K562 (cell line): Measurements from ENCODE around the gene CTDSPL2. TPM values are rescaled to one million over a fixed set of nuclear protein-coding genes. Genes with fewer than 3 reads are reported as not detected.
A peak's percentile ranks its signal among the peaks of the same experiment; 100 is the strongest.
"Not testable (repeated sequence)": the region's sequence is repeated elsewhere in the genome, so short reads cannot be mapped to it uniquely, and the experiment has no call there.

ENCODE experiments used
- ATAC-seq: fragments of 200-7000 bp; cut with Tn5 transposase; 3 replicates; pipeline ENCODE4 v1.9.1; 2020; ENCODE audit warnings: moderate library complexity
- BruUV-seq: library from RNA; stranded (reverse); fragments of 400-500 nt; replicated peaks from 2 replicates; lab custom pipeline; 2021; lab: Mats Ljungman, UMichigan
- CTCF ChIA-PET: fragments of 300-600 bp; formaldehyde crosslinking; extraction: SDS; loops from one replicate; lab custom pipeline; 2021; ENCODE audit warnings: low intra/inter-chr PET ratio; lab: Yijun Ruan, JAX
- POLR2A ChIA-PET: fragments of 300-600, 350-650 bp; sonication (Branson Sonifier 250); formaldehyde crosslinking; extraction: SDS; loops from one replicate; lab custom pipeline; 2021; ENCODE audit warnings: antibody characterized with exemption, inconsistent platforms; lab: Yijun Ruan, JAX
- DNase-seq, 4 experiments: peaks; one replicate each; pipeline versions ENCODE4 v3.0.0 to v3.0.0-alpha.2; 2011 to 2018; ENCODE audit warnings: low spot score in 3 of 4, mixed read lengths in 3 of 4; ENCODE audit errors: extremely low read depth in 1 of 4
- FAIRE-seq: peaks from 2 replicates; lab custom pipeline; 2011; peaks lifted over from hg19 to GRCh38; lab: Jason Lieb, UNC
- H2AFZ ChIP-seq: 2 replicates; pipeline ENCODE4 v1.6.0; 2011; ENCODE audit warnings: low read depth, low read length, control low read depth, inconsistent platforms
- H3K27ac ChIP-seq: fragments of 200-600 bp; 3 replicates; pipeline ENCODE4 v1.8.0; 2011; ENCODE audit warnings: low read depth, mild to moderate bottlenecking, control low read depth, inconsistent platforms, low read length, moderate library complexity, mixed read lengths; ENCODE audit errors: extremely low read depth
- H3K27me3 ChIP-seq, 2 experiments: fragments of 300-600 bp in 1 of 2; 2 replicates in 1 of 2; 3 replicates in 1 of 2; pipeline versions ENCODE4 v1.6.0 to v1.8.0; 2011; ENCODE audit warnings: inconsistent platforms in 2 of 2, low read length in 2 of 2, mild to moderate bottlenecking in 1 of 2, mixed read lengths in 1 of 2, moderate library complexity in 1 of 2; ENCODE audit not compliant: control insufficient read depth in 2 of 2, insufficient read depth in 2 of 2
- H3K36me3 ChIP-seq: fragments of 300-600 bp; 3 replicates; pipeline ENCODE4 v1.8.0; 2011; ENCODE audit warnings: mild to moderate bottlenecking, low read length, inconsistent platforms; ENCODE audit not compliant: control insufficient read depth, insufficient read depth
- H3K4me1 ChIP-seq, 2 experiments: fragments of 200-600 bp in 1 of 2; replicated peaks in 1 of 2; 2 replicates in 1 of 2; 3 replicates in 1 of 2; pipeline versions ENCODE4 v1.5.1 to v1.8.0; 2011; ENCODE audit warnings: inconsistent platforms in 2 of 2, low read length in 2 of 2, mild to moderate bottlenecking in 1 of 2, mixed read lengths in 1 of 2, moderate library complexity in 1 of 2; ENCODE audit not compliant: control insufficient read depth in 2 of 2, insufficient read depth in 2 of 2
- H3K4me2 ChIP-seq: 2 replicates; pipeline ENCODE4 v1.6.1; 2011; ENCODE audit warnings: low read length, control low read depth, inconsistent platforms, mixed read lengths; ENCODE audit not compliant: insufficient read depth
- H3K4me3 ChIP-seq: fragments of 200-600 bp; sonication (generic), shearing (Covaris generic); 2 replicates; pipeline ENCODE4 v1.5.1; 2016; ENCODE audit warnings: control low read depth, inconsistent platforms
- H3K79me2 ChIP-seq: fragments of 200-600 bp; 3 replicates; pipeline ENCODE4 v1.8.0; 2011; ENCODE audit warnings: low read length, inconsistent platforms; ENCODE audit not compliant: control insufficient read depth, insufficient read depth
- H3K9ac ChIP-seq, 2 experiments: 2 replicates each; pipeline versions ENCODE4 v1.6.0 to v1.6.1; 2011; ENCODE audit warnings: low read depth in 2 of 2, low read length in 2 of 2, control low read depth in 1 of 2, inconsistent platforms in 1 of 2, mild to moderate bottlenecking in 1 of 2, mixed read lengths in 1 of 2; ENCODE audit not compliant: insufficient read depth in 1 of 2
- H3K9me1 ChIP-seq: one replicate; pipeline ENCODE4 v1.6.0; 2011; ENCODE audit warnings: inconsistent platforms, mild to moderate bottlenecking, low read length, moderate library complexity; ENCODE audit not compliant: control insufficient read depth, insufficient read depth
- H3K9me3 ChIP-seq: replicated peaks from 2 replicates; pipeline ENCODE4 v1.5.1; 2011; ENCODE audit warnings: low read depth, low read length, inconsistent platforms; ENCODE audit not compliant: control insufficient read depth, insufficient read depth
- H4K20me1 ChIP-seq: replicated peaks from 2 replicates; pipeline ENCODE4 v1.6.1; 2011; ENCODE audit warnings: low read length, inconsistent platforms, mixed read lengths; ENCODE audit not compliant: control insufficient read depth, insufficient read depth
- FOXJ3 ChIP-seq: sonication (generic); formaldehyde crosslinking; IDR thresholded peaks from 2 replicates; pipeline ENCODE4 v1.4.0; 2020; ENCODE audit warnings: mild to moderate bottlenecking, missing genetic modification reagents
- KDM1A ChIP-seq, 2 experiments: fragments of 450-650 bp; IDR thresholded peaks; 2 replicates each; pipeline ENCODE4 v1.6.1; 2016; ENCODE audit warnings: mild to moderate bottlenecking in 2 of 2
- RBM17 ChIP-seq: fragments of 200-400 bp; formaldehyde crosslinking; IDR thresholded peaks from 2 replicates; pipeline ENCODE4 v1.6.1; 2017; ENCODE audit warnings: low read depth, mild to moderate bottlenecking, low read length, borderline replicate concordance
- RFX7 ChIP-seq: fragments of 250-450 bp; sonication (Bioruptor Pico); IDR thresholded peaks from 2 replicates; pipeline ENCODE4 v1.5.1; 2021; ENCODE audit warnings: mild to moderate bottlenecking
- RUNX1 ChIP-seq: sonication (generic); IDR thresholded peaks from 2 replicates; pipeline ENCODE4 v1.6.1; 2016; ENCODE audit warnings: antibody characterized with exemption, low read depth
- STAT5B ChIP-seq: fragments of 250-450 bp; sonication (Bioruptor Pico); IDR thresholded peaks from 2 replicates; pipeline ENCODE4 v1.8.0; 2021; ENCODE audit warnings: mild to moderate bottlenecking, inconsistent platforms
- TRIM28 ChIP-seq: fragments of 450-650 bp; IDR thresholded peaks from 2 replicates; pipeline ENCODE4 v1.6.1; 2017
- ZFP1 ChIP-seq: fragments of 450-650 bp; formaldehyde crosslinking; IDR thresholded peaks from 2 replicates; pipeline ENCODE4 v1.4.0; 2020; ENCODE audit warnings: mild to moderate bottlenecking, mixed read lengths
- ZNF174 ChIP-seq: fragments of 250-450 bp; sonication (Bioruptor Pico); IDR thresholded peaks from 2 replicates; pipeline ENCODE4 v1.4.0; 2020; ENCODE audit warnings: mild to moderate bottlenecking
- ZNF175 ChIP-seq: fragments of 200-800 bp; sonication (Bioruptor generic); IDR thresholded peaks from 2 replicates; pipeline ENCODE4 v1.6.1; 2016; ENCODE audit warnings: low read depth, mild to moderate bottlenecking, missing genetic modification characterization, missing compliant biosample characterization
- ZNF184 ChIP-seq: sonication (generic); formaldehyde crosslinking; IDR thresholded peaks from 2 replicates; pipeline ENCODE4 v1.5.0; 2020; ENCODE audit warnings: missing genetic modification reagents
- ZNF717 ChIP-seq: fragments of 250-450 bp; sonication (Bioruptor Pico); IDR thresholded peaks from 2 replicates; pipeline ENCODE4 v1.5.0; 2021
- ZNF778 ChIP-seq: fragments of 450-650 bp; formaldehyde crosslinking; IDR thresholded peaks from 2 replicates; pipeline ENCODE4 v1.4.0; 2020; ENCODE audit warnings: mild to moderate bottlenecking, moderate library complexity
- WGBS: fragments of 100-300 bp; shearing (Covaris generic); methylation state at CpG from one replicate; pipeline ENCODE4 v1.1.6; 2016; ENCODE audit warnings: low coverage, mixed read lengths; ENCODE audit not compliant: insufficient coverage; ENCODE audit errors: missing lambda C conversion rate; 5-methylcytosine and 5-hydroxymethylcytosine counted together
- in situ Hi-C: fragments of 300-500 bp; cut with MboI; formaldehyde crosslinking; loops from 4 replicates; pipeline ENCODE4 v1.15.0; 2018; ENCODE audit warnings: inconsistent platforms, mixed read lengths
- intact Hi-C: fragments of 100-400 bp; cut with micrococcal nuclease; formaldehyde crosslinking; loops from 2 replicates; pipeline ENCODE4 v1.14.2; 2022
- polyA plus RNA-seq, 8 experiments: library from polyadenylated mRNA; depleted of rRNA in 4 of 8; stranded (reverse) in 5 of 8; unstranded in 3 of 8; fragments of >200 nt; fragmentation: Nextera tagmentation in 2 of 8; fragmentation: Illumina TruSeq in 1 of 8; extraction: Ambion mirVana in 2 of 8; extraction: Trizol in 1 of 8; gene quantifications; 2 replicates each; pipeline versions ENCODE4 v1.2.1 to v1.2.3, GENCODE V29; 2011 to 2014; ENCODE audit warnings: inconsistent platforms in 1 of 8, missing spikeins in 1 of 8
- total RNA-seq, 7 experiments: library from RNA; depleted of rRNA in 6 of 7; stranded (reverse); fragments of >200 nt in 6 of 7; fragmentation: Illumina TruSeq in 2 of 7; extraction: Trizol in 2 of 7; gene quantifications; 2 replicates each; pipeline versions ENCODE4 v1.2.1 to v1.2.3, GENCODE V29; 2011 to 2021; ENCODE audit warnings: low replicate concordance in 1 of 7
- TF ChIP-seq, protein P1 (sequence below): sonication (generic); formaldehyde crosslinking; IDR thresholded peaks from 2 replicates; pipeline ENCODE4 v1.8.0; 2022; ENCODE audit warnings: mild to moderate bottlenecking, missing genetic modification reagents, borderline replicate concordance

CTDSPL2 gene
- total and polyA plus RNA-seq, 9 of the 15 experiments (the other 6 are each of a cell fraction or from before 2014, with no cell fraction given): 16.8 to 79.0 (median 53.1) TPM

DNA sequence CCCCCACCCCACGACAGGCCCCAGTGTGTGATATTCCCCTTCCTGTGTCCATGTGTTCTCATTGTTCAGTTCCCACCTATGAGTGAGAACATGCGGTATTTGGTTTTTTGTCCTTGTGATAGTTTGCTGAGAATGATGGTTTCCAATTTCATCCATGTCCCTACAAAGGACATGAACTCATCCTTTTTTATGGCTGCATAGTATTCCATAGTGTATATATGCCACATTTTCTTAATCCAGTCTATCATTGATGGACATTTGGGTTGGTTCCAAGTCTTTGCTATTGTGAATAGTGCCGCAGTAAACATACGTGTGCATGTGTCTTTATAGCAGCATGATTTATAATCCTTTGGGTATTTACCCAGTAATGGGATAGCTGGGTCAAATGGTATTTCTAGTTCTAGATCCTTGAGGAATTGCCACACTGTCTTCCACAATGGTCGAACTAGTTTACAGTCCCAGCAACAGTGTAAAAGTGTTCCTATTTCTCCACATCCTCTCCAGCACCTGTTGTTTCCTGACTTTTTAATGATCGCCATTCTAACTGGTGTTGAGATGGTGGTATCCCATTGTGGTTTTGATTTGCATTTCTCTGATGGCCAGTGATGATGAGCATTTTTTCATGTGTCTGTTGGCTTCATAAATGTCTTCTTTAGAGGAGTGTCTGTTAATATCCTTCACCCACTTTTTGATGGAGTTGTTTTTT is 26.3 kb downstream of the CTDSPL2 start:
- BruUV-seq, H3K36me3 ChIP-seq, H3K27me3 ChIP-seq, H4K20me1 ChIP-seq, H3K9me1 ChIP-seq, in situ Hi-C loops, DNase-seq, H3K9me3 ChIP-seq, H3K4me3 ChIP-seq, CTCF ChIA-PET, H2AFZ ChIP-seq, H3K27ac ChIP-seq, intact Hi-C loops, H3K9ac ChIP-seq, ATAC-seq, H3K4me1 ChIP-seq, FAIRE-seq, H3K4me2 ChIP-seq, POLR2A ChIA-PET: not testable (repeated sequence)
- WGBS: 88% methylated on average over 2 of the region's 6 CpGs
- peaks cover 78% of the 10 kb centered on the region for H3K79me2 ChIP-seq
- TF ChIP-seq KDM1A (IDR thresholded peaks at IDR 0.05) (peak in 1 of 2 experiments; percentile 32; a peak in 1 of 4 replicates), ZNF184 (CRISPR knock-in tag) (peak; percentile 42; the same call in 1 of the 2 replicates)

DNA sequence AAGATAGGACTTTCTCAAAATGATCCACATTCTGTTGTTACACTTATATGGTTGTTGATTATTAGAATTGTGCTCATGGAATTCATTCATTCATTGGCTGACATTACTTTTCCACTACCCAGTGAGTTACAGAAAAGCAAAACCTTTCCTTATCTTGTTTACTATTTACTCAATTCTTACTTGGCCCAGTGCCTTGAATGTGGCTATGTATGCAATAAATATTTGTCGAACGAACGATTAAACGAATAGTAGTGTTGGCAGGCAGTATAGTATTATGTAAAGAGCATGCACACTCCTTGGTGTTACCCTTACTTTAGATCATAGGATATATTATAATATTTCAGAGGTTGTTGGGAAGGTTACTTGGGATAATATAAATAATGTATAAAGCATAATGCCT is 31.0 kb downstream of the CTDSPL2 start:
- peaks cover 40% of the 10 kb centered on the region for H3K36me3 ChIP-seq
- POLR2A ChIA-PET: interaction anchor here (0.6 kb wide), 1 partner anchor 227 kb away, joined by 4 read pairs; no protein-coding TSS in a partner anchor
- 87% methylated on average over 4 of the region's 4 CpGs for WGBS
- no peak overlapping the region for H3K4me2 ChIP-seq
- ATAC-seq: no peak
- DNase-seq: no peak
- no peaks in the 10 kb centered on the region for H3K27me3 ChIP-seq
- no peaks in the 10 kb centered on the region; the same call in 1 of the 2 replicates for H4K20me1 ChIP-seq
- no peak overlapping the region for H3K27ac ChIP-seq
- CTCF ChIA-PET: no interaction called here
- no peak overlapping the region for H3K4me3 ChIP-seq
- no peaks in the 10 kb centered on the region for H3K4me1 ChIP-seq
- in situ Hi-C loops (no loop called here), intact Hi-C loops (no loop called here)
- H3K9ac ChIP-seq: no peak overlapping the region
- no peaks in the 10 kb centered on the region for H3K9me3 ChIP-seq
- FAIRE-seq: no peak
- peaks cover 49% of the 10 kb centered on the region for H3K79me2 ChIP-seq
- no peak overlapping the region for H2AFZ ChIP-seq
- TF ChIP-seq ZNF778 (CRISPR knock-in tag): no peak
- TF ChIP-seq RUNX1: no peak
- no peak for TF ChIP-seq RBM17
- no peak for TF ChIP-seq RFX7 (CRISPR knock-in tag)
- no peak for TF ChIP-seq ZNF717
- no peak for TF ChIP-seq ZNF175 (CRISPR knock-in tag)
- TF ChIP-seq, protein P1, sequence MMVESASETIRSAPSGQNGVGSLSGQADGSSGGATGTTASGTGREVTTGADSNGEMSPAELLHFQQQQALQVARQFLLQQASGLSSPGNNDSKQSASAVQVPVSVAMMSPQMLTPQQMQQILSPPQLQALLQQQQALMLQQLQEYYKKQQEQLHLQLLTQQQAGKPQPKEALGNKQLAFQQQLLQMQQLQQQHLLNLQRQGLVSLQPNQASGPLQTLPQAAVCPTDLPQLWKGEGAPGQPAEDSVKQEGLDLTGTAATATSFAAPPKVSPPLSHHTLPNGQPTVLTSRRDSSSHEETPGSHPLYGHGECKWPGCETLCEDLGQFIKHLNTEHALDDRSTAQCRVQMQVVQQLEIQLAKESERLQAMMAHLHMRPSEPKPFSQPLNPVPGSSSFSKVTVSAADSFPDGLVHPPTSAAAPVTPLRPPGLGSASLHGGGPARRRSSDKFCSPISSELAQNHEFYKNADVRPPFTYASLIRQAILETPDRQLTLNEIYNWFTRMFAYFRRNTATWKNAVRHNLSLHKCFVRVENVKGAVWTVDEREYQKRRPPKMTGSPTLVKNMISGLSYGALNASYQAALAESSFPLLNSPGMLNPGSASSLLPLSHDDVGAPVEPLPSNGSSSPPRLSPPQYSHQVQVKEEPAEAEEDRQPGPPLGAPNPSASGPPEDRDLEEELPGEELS: no peak
- no peak for TF ChIP-seq FOXJ3 (CRISPR knock-in tag)
- no peak for TF ChIP-seq ZFP1 (CRISPR knock-in tag)
- TF ChIP-seq TRIM28: no peak
- no peak for TF ChIP-seq ZNF174 (CRISPR knock-in tag)
- no peak for TF ChIP-seq STAT5B
- H3K9me1 ChIP-seq: no peaks in the 10 kb centered on the region
- no TSS peak for BruUV-seq
